ENCODE results near the gene CALN1. TPM values are rescaled to one million over a fixed set of nuclear protein-coding genes. Genes with fewer than 3 reads are reported as not detected.
A peak's percentile ranks its signal among the peaks of the same experiment; 100 is the strongest.
"Not testable (repeated sequence)": the region's sequence is repeated elsewhere in the genome, so short reads cannot be mapped to it uniquely, and the experiment has no call there.

CALN1 gene
- total RNA-seq, 4 donors from 2014 or later = under 0.01 to 0.06 TPM; not detected in 2

- intact Hi-C loops (cut with DNase I) = loop anchor here (10.0 kb wide), 1 partner anchor 505 kb away; no protein-coding TSS in a partner anchor
- Histone ChIP-seq H3K4me3 (no peak overlapping the region), H3K27me3 (peaks cover 0 to 12% (median 0%) of the 10 kb centered on the region in 4 donors), H3K4me1 (no peaks in the 10 kb centered on the region), H3K27ac (replicated peaks in 1 of 4) (no peak overlapping the region), H3K9me3 (no peaks in the 10 kb centered on the region), H3K36me3 (no peaks in the 10 kb centered on the region)
- TF ChIP-seq POLR2A (IDR thresholded peaks at IDR 0.05; ENCODE audit: low read depth) (no peak), POLR2AphosphoS5 (IDR thresholded peaks at IDR 0.05) (no peak), EP300 (IDR thresholded peaks at IDR 0.05) (no peak), CTCF (IDR thresholded peaks at IDR 0.05) (no peak)
- peak; percentile 89 for DNase-seq (ENCODE audit: extremely low spot score)
- WGBS = 81% methylated on average over 10 of the region's 10 CpGs
Measured at GRCh38 chr7:71739520-71740173, 672.5 kb downstream of the CALN1 start.

GRCh38 chr7:71737931-71738540, 674.1 kb downstream of the CALN1 start:
- H3K27me3 ChIP-seq = peaks cover 0 to 12% (median 0%) of the 10 kb centered on the region in 4 donors
- 93% methylated on average over 17 of the region's 42 CpGs for WGBS
- H3K36me3 ChIP-seq; H3K27ac ChIP-seq (replicated peaks in 1 of 4); DNase-seq (ENCODE audit: extremely low spot score); H3K4me1 ChIP-seq; H3K9me3 ChIP-seq; H3K4me3 ChIP-seq: not testable (repeated sequence)
- intact Hi-C loops (cut with DNase I) = loop anchor here (10.0 kb wide), 1 partner anchor 503 kb away; no protein-coding TSS in a partner anchor

- H3K36me3 ChIP-seq = no peaks in the 10 kb centered on the region
- H3K27ac ChIP-seq (replicated peaks in 1 of 4) = no peak overlapping the region
- H3K4me1 ChIP-seq = peaks cover 4 to 8% (median 7%) of the 10 kb centered on the region in 4 donors
- H3K4me3 ChIP-seq = no peak overlapping the region
- H3K27me3 ChIP-seq = peaks cover 0 to 12% (median 0%) of the 10 kb centered on the region in 4 donors
- no peak for DNase-seq (ENCODE audit: extremely low spot score)
- no peaks in the 10 kb centered on the region for H3K9me3 ChIP-seq
- WGBS = 37% methylated on average over 7 of the region's 7 CpGs
- TF ChIP-seq POLR2A (IDR thresholded peaks at IDR 0.05; ENCODE audit: low read depth) (no peak), CTCF (IDR thresholded peaks at IDR 0.05) (peak; percentile 79 to 91 (median 81))
- intact Hi-C loops (cut with DNase I) = loop anchor here (1.0 to 10.0 kb wide), 2 partner anchors 501 to 879 kb away; no protein-coding TSS in a partner anchor
Measured at GRCh38 chr7:71735961-71736556, 676.1 kb downstream of the CALN1 start.

- WGBS = 9% methylated on average over 22 of the region's 29 CpGs
- Histone ChIP-seq H3K27ac (replicated peaks in 1 of 4) (no peak overlapping the region), H3K36me3 (no peaks in the 10 kb centered on the region), H3K4me1 (peaks cover 4 to 8% (median 7%) of the 10 kb centered on the region in 4 donors), H3K27me3 (peaks cover 0 to 12% (median 0%) of the 10 kb centered on the region in 4 donors), H3K9me3 (peaks cover 0 to 6% (median 0%) of the 10 kb centered on the region in 4 donors), H3K4me3 (peak overlapping the region; percentile 27 to 51 (median 39))
- TF ChIP-seq POLR2AphosphoS5 (IDR thresholded peaks at IDR 0.05) (peak in 1 of 2 donors; percentile 35), POLR2A (IDR thresholded peaks at IDR 0.05; ENCODE audit: low read depth) (no peak), CTCF (IDR thresholded peaks at IDR 0.05) (peak; percentile 78 to 95 (median 90))
- peak; percentile 95 for DNase-seq (ENCODE audit: extremely low spot score)
- intact Hi-C loops (cut with DNase I) = loop anchor here (1.0 to 10.0 kb wide), 3 partner anchors 498 to 904 kb away; partner anchors contain the start of gene GALNT17
Measured at GRCh38 chr7:71733107-71733870, 678.8 kb downstream of the CALN1 start.
